ENCODE measurements around the gene EPHB2. TPM values are rescaled to one million over a fixed set of nuclear protein-coding genes. Genes with fewer than 3 reads are reported as not detected.

EPHB2 gene
- total and polyA plus RNA-seq, 2 donors (not counting 3 experiments of a cell fraction or from before 2014, with no cell fraction given): 50.8 to 69.1 TPM

GRCh38 chr1:22892789-22893188 is 182.2 kb downstream of the EPHB2 start:
- Histone ChIP-seq H3K27me3 (ENCODE audit: control insufficient read depth in 2 of 2, insufficient read depth in 2 of 2, low read length in 2 of 2) (no peaks in the 10 kb centered on the region), H3K36me3 (ENCODE audit: control insufficient read depth in 2 of 2, extremely low read depth in 1 of 2, insufficient read depth in 2 of 2, low read length in 2 of 2) (peaks cover 6 to 16% of the 10 kb centered on the region in 2 experiments), H3K27ac (ENCODE audit: insufficient read depth, low read depth, low read length) (no peak overlapping the region), H3K79me2 (ENCODE audit: control insufficient read depth, insufficient read depth, low read length) (no peaks in the 10 kb centered on the region), H3K4me2 (ENCODE audit: insufficient read depth, low read length) (no peak overlapping the region), H3K4me1 (ENCODE audit: control insufficient read depth, extremely low read depth, insufficient read depth, low read length) (peaks cover 18% of the 10 kb centered on the region), H3K4me3 (replicated peaks in 1 of 3; ENCODE audit: insufficient read depth in 1 of 3, low read depth in 1 of 3, low read length in 3 of 3) (no peak overlapping the region), H3K9ac (replicated peaks; ENCODE audit: extremely low read depth, insufficient read depth, low read length) (no peak overlapping the region), H4K20me1 (replicated peaks; ENCODE audit: control insufficient read depth, extremely low read depth, insufficient read depth, low read length) (no peaks in the 10 kb centered on the region), H3K9me1 (replicated peaks; ENCODE audit: control insufficient read depth, extremely low read depth, insufficient read depth, low read length) (no peaks in the 10 kb centered on the region), H3K9me3 (replicated peaks; ENCODE audit: control insufficient read depth, insufficient read depth, low read length) (no peaks in the 10 kb centered on the region), H2AFZ (ENCODE audit: low read depth, low read length) (no peak overlapping the region)
- POLR2A ChIA-PET: no interaction called here
- CTCF ChIA-PET: no interaction called here
- DNase-seq (ENCODE audit: low read depth, low spot score) (no peak), FAIRE-seq (no peak)
- no peak for TF ChIP-seq POLR2A (IDR thresholded peaks at IDR 0.05; ENCODE audit: low read depth, low read length)
- no peak for TF ChIP-seq JUN (IDR thresholded peaks at IDR 0.05; ENCODE audit: borderline replicate concordance, insufficient read depth, insufficient read length, low read depth)
- no peak for TF ChIP-seq POLR2AphosphoS5 (IDR thresholded peaks at IDR 0.05; ENCODE audit: insufficient read depth, low read depth, low read length)
- dilution Hi-C loops (cut with MboI; ENCODE audit: extremely low pct_ligation_motif_present, low sequenced_read_pairs) (no loop called here), intact Hi-C loops (cut with micrococcal nuclease) (no loop called here)
- BruUV-seq (replicated peaks): no TSS peak

DNA sequence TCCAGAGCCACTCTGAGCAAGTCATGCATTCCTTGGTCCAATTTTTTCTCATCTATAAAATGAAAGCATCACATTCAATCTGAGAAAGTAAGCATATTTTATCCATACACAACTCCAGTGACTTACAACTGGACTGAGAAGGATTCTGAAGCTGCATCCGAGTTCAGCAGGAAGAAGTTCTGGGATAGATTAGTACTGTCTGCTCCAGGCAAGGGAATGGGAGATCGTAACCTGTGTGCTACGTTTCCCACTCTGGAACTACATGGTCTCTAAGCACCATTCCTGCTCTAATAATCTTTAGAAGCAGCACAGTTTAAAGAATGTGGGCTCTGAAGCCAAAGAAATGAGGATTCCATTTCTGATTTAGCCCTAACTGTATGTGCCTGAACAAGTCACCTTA is 182.7 kb downstream of the EPHB2 start:
- Histone ChIP-seq H2AFZ (ENCODE audit: low read depth, low read length) (no peak overlapping the region), H3K27me3 (ENCODE audit: control insufficient read depth in 2 of 2, insufficient read depth in 2 of 2, low read length in 2 of 2) (no peaks in the 10 kb centered on the region), H3K27ac (ENCODE audit: insufficient read depth, low read depth, low read length) (no peak overlapping the region), H3K4me2 (ENCODE audit: insufficient read depth, low read length) (no peak overlapping the region), H4K20me1 (replicated peaks; ENCODE audit: control insufficient read depth, extremely low read depth, insufficient read depth, low read length) (no peaks in the 10 kb centered on the region), H3K9me1 (replicated peaks; ENCODE audit: control insufficient read depth, extremely low read depth, insufficient read depth, low read length) (no peaks in the 10 kb centered on the region), H3K9ac (replicated peaks; ENCODE audit: extremely low read depth, insufficient read depth, low read length) (no peak overlapping the region), H3K36me3 (ENCODE audit: control insufficient read depth in 2 of 2, extremely low read depth in 1 of 2, insufficient read depth in 2 of 2, low read length in 2 of 2) (peaks cover 6 to 16% of the 10 kb centered on the region in 2 experiments), H3K9me3 (replicated peaks; ENCODE audit: control insufficient read depth, insufficient read depth, low read length) (no peaks in the 10 kb centered on the region), H3K79me2 (ENCODE audit: control insufficient read depth, insufficient read depth, low read length) (no peaks in the 10 kb centered on the region), H3K4me1 (ENCODE audit: control insufficient read depth, extremely low read depth, insufficient read depth, low read length) (peaks cover 14% of the 10 kb centered on the region), H3K4me3 (replicated peaks in 1 of 3; ENCODE audit: insufficient read depth in 1 of 3, low read depth in 1 of 3, low read length in 3 of 3) (no peak overlapping the region)
- ChIA-PET POLR2A (no interaction called here), CTCF (no interaction called here)
- no peak for FAIRE-seq
- dilution Hi-C loops (cut with MboI; ENCODE audit: extremely low pct_ligation_motif_present, low sequenced_read_pairs) (no loop called here), intact Hi-C loops (cut with micrococcal nuclease) (no loop called here)
- TF ChIP-seq, protein P1, sequence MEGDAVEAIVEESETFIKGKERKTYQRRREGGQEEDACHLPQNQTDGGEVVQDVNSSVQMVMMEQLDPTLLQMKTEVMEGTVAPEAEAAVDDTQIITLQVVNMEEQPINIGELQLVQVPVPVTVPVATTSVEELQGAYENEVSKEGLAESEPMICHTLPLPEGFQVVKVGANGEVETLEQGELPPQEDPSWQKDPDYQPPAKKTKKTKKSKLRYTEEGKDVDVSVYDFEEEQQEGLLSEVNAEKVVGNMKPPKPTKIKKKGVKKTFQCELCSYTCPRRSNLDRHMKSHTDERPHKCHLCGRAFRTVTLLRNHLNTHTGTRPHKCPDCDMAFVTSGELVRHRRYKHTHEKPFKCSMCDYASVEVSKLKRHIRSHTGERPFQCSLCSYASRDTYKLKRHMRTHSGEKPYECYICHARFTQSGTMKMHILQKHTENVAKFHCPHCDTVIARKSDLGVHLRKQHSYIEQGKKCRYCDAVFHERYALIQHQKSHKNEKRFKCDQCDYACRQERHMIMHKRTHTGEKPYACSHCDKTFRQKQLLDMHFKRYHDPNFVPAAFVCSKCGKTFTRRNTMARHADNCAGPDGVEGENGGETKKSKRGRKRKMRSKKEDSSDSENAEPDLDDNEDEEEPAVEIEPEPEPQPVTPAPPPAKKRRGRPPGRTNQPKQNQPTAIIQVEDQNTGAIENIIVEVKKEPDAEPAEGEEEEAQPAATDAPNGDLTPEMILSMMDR (IDR thresholded peaks at IDR 0.05; ENCODE audit: extremely low read depth in 1 of 2, insufficient read depth in 1 of 2, low read depth in 1 of 2, low read length in 2 of 2): no peak
- TF ChIP-seq FOS (IDR thresholded peaks at IDR 0.05; ENCODE audit: borderline replicate concordance, insufficient read depth, low read length) (no peak), JUN (IDR thresholded peaks at IDR 0.05; ENCODE audit: borderline replicate concordance, insufficient read depth, insufficient read length, low read depth) (no peak), POLR2AphosphoS5 (IDR thresholded peaks at IDR 0.05; ENCODE audit: insufficient read depth, low read depth, low read length) (no peak), MYC (IDR thresholded peaks at IDR 0.05; ENCODE audit: low read depth, low read length) (no peak), POLR2A (IDR thresholded peaks at IDR 0.05; ENCODE audit: low read depth, low read length) (no peak)
- DNase-seq (ENCODE audit: low read depth, low spot score): no peak
- no TSS peak for BruUV-seq (replicated peaks)
